Stromal cell of bone marrow (primary cell): ENCODE data around the gene HBG1.
"Not testable (repeated sequence)": the region's sequence is repeated elsewhere in the genome, so short reads cannot be mapped to it uniquely, and the experiment has no call there.

Experiments used
- DNase-seq: peaks from one replicate; pipeline ENCODE4 v3.0.0-alpha.2; 2012; ENCODE audit warnings: low read depth

HBG1 gene

DNA sequence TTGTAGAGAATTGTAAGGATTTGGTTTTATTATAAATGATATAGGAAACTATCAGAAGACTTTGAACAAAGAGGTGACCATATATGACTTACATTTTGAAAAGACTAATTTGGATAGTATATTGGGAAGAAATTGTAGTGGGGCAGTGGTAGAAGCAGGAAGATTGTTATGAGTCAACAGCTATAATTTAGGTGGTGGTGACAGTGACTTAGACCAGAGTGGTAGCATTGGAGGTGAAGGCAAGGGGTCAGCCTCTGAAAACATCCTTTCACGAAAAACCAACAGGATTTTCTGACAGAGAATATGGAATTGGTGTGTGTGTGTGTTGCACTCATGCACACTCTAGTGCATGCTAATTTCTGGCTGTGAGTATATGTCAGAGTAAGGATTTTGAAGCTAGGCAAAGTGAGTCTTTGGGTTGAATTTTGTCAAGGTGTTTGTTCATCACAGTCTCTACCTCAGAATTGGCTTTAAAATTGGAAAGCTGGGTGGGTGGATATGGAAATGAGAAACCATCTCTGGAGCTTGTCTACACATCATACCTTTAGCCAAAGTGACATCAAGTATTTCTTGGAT lies 28.2 kb upstream of the HBG1 start:
- DNase-seq = no peak

DNA sequence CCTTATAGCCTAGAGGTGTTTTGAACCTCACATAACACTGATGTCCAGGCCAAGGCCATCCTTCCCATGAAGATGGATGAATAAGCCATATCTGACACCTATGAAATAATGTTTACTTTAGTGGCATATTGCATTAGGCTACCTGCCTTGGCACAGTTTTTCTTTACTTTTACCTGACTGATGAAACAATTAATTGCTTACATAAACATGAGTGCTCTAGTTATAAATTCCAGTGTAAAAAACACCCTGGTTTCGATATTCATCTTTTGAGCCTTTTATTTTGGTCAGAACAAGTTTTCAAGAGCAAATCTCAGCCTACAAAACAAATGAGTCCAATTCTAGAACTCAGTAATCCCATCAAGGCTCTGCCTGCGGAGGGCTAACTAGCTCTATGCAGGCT lies 27.0 kb upstream of the HBG1 start:
- DNase-seq = no peak

DNA sequence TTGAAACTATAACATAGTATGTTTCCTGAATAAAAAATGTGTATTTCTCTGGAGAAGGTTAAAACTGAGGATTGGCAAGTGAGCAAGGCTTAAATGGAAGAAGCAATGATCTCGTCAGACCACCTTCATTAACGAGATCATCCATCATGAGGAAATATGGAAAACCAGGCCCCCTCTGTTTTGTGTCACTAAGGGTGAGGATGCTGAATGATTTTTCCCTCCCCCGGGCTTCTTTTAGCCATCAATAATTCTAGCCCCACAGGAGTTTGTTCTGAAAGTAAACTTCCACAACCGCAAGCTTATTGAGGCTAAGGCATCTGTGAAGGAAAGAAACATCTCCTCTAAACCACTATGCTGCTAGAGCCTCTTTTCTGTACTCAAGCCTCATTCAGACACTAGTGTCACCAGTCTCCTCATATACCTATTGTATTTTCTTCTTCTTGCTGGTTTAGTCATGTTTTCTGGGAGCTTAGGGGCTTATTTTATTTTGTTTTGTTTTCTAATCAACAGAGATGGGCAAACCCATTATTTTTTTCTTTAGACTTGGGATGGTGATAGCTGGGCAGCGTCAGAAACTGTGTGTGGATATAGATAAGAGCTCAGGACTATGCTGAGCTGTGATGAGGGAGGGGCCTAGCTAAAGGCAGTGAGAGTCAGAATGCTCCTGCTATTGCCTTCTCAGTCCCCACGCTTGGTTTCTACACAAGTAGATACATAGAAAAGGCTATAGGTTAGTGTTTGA lies 25.9 kb upstream of the HBG1 start:
- DNase-seq = no peak

DNA sequence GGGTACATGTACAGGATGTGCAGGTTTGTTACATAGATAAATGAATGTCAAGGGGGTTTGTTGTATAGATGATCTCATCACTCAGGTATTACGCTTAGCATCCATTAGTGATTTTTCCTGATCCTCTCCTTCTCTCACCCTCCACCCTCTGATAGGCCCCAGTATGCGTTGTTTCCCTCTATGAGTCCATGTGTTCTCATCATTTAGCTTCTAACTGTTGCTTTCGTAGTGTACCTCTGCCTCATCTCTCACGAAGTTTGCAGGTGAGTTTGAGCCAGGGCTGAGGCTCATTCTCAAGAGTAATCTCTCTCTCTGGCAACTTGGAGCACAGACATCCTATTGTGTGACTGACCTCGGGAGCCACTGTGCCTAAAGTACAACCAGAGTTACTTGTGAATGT lies 24.7 kb upstream of the HBG1 start:
- no peak for DNase-seq

DNA sequence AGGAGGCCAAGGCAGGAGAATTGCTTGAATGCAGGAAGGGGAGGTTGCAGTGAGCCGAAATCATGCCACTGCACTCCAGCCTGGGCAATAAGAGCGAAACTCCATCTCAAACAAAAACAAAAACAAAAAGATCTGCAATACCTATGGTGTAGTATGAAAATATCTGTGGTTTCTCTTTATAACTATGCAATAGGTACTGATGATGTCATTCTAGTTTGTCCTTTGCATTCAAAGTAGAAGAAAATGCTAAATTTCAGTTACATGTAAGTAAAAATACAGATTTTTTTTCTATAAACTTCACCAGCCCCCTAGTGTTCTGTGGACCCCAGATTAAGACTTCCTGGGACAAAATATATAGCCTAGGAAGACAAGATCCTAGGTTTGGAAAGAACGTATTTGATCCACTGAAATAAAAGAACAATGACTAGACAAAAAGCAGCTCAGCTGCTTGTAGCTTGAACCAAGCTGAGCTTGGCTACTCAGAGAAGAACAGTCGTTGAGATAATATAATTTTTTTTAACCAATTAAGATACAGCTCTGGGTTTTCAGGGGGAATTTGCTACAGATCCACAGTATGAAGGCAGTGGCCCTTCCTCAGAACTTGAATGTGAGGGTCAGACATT lies 22.8 kb upstream of the HBG1 start:
- no peak for DNase-seq

DNA sequence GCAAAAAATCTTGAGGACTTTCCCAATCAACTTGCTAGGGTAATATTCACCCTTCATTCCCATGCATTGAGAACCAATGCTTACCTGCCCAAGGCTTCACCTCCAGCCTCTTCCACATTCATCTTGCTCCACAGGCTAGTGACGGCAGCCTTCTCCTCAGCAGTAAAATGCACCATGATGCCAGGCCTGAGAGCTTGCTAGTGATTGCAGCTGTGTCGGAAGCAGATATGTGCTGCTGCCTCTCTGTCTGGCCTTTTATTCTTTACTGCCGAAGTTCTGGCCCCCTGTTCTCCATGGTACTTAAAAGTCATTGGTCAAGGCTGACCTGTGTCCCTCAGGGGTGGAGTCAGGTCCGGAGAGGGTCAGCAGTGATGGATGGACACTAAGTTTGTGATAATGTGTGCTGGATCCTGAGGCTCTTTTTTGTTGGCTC lies 20.1 kb upstream of the HBG1 start, which contains the start of gene HBE1:
Gene HBE1 (minus strand): TSS at position 231 of the 433 bp plus-strand sequence. CDS start 55 bp downstream, at position 176.
- DNase-seq = no peak

DNA sequence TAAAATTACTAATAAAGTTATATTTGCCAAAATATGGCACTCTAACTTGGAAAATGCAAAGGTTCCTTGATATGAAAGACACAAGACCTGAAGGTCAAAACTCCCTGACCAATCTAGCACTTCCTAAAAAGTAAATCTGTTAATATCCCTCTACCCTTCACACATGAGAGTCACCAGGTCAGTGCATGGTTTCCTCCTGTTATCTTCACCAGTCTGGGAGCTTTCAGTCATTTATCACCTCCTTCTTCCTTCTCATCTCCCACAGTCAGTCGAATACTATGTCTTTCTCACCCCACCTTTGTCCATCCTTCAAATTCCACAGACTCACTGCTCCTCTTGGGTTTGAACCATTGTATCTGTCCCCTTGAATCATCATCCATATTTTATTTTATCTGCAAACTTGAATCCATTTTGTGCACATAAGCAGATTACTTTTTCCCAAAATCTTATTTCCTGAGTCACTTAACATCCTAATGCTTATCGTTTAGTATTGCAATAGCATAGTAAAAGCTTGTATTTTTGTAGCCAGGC lies 17.4 kb upstream of the HBG1 start:
- DNase-seq = no peak

DNA sequence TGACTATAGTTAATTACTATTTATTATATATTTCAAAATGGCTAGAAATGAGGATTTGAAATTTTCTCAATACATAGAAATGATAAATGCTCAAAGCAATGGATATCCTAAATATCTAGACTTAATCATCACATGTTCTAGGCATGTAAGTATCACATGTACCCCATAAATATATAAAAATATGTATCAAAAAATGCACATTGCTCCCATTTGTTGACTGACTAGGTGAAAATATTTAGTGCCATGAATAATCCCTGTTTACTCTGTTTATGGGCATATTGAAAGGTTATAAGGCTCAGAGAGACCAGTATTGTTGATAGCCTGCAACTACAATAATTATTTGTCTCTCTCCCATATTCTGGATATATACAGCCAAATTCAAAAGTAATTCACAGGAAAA lies 17.0 kb upstream of the HBG1 start:
- DNase-seq = no peak

DNA sequence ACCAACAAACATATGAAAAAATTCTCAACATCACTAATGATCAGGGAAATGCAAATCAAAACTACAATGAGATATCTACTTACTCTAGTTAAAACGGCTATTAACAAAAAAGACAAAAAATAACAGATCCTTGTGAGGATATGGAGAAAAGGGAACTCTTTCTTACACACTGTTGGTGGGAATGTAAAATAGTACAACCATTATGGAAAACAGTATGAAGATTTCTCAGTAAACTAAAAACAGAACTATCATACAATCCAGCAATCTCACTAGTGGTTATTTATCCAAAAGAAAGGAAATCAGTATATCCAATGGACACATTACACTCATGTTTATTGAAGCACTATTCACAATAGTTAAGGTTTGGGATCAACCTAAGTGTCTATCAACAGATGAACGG lies 16.2 kb upstream of the HBG1 start:
- DNase-seq = no peak

DNA sequence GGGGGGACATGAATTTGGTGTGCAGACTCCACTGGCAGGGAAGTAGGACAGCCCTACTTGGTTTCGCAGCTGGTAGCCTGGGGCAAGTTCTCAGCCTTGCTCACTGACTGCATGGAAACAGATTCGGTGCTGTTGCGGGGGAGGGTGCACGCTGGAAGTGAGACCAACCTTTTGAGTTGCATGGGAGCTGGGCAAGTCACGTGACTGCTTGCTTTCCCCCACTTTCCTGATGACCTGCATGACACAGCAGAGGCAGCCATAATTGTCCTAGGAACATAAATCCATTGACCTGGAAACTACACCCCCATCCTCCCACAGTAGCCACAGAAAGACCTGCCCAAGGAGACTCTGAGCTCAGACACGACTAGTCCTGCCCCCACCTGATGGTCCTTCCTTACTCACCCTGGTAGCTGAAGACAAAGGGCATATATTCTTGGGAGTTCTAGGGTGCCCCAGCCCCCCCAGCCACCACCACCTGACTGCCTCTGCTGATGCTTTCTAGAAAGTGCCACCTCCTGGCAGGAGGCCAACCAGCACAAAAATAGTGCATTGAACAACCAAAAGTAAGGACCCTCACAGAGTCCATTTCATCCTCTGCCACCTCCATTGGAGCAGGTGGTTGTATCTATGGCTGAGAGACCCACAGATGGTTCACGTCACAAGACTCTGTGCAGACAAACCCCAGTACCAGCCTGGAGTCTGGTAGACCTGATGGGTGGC lies 9.0 kb upstream of the HBG1 start:
- no peak for DNase-seq

DNA sequence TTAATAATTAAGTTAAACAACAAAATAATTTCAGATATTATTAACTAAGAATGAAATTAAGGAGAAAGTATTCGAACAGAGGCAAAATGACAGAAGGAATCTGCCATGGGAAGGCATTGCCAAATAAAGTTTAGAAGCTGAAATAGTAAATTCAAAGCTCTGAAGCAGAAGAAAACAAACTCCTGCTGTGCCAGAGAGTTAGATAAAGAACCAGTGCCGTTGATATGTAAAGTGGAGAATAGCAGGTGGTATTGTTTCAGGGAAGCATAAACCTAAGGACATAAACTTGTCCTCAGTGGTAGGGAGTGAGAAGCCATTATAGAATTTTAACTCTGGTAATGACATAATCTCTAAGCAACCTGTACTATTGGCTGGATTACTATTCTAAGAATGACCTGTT lies 7.6 kb upstream of the HBG1 start:
- no peak for DNase-seq

DNA sequence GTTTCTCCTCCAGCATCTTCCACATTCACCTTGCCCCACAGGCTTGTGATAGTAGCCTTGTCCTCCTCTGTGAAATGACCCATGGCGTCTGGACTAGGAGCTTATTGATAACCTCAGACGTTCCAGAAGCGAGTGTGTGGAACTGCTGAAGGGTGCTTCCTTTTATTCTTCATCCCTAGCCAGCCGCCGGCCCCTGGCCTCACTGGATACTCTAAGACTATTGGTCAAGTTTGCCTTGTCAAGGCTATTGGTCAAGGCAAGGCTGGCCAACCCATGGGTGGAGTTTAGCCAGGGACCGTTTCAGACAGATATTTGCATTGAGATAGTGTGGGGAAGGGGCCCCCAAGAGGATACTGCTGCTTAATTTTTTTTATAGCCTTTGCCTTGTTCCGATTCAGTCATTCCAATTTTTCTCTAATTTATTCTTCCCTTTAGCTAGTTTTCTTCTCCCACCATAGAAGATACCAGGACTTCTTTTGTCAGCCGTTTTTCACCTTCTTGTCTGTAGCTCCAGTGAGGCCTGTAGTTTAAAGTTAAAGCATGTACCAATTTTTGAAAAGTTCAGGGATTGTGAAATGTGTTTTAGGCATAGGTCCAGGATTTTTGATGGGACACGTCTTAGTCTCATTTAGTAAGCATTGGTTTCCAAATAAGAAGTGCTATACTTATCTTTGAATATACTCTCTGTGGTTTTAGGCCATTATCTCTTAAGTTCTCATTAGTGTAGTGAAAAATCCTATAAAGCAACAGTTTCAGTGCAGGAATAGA lies 5.2 kb upstream of the HBG1 start, which contains the start of gene HBG2:
Gene HBG2 (minus strand): TSS at position 136 of the 768 bp plus-strand sequence. CDS start 53 bp downstream, at position 83.
- DNase-seq = peak; percentile 2

DNA sequence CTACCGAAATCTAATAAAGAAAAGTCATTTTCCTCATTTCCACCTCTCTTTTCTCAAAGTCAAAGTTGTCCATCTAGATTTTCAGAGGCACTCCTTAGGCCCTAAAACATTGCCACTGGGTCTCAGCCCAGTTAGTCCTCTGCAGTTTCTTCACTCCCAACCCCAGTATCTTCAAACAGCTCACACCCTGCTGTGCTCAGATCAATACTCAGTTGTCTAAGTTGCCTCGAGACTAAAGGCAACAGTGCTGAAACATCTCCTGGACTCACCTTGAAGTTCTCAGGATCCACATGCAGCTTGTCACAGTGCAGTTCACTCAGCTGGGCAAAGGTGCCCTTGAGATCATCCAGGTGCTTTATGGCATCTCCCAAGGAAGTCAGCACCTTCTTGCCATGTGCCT lies 4.4 kb upstream of the HBG1 start:
- DNase-seq = not testable (repeated sequence)

DNA sequence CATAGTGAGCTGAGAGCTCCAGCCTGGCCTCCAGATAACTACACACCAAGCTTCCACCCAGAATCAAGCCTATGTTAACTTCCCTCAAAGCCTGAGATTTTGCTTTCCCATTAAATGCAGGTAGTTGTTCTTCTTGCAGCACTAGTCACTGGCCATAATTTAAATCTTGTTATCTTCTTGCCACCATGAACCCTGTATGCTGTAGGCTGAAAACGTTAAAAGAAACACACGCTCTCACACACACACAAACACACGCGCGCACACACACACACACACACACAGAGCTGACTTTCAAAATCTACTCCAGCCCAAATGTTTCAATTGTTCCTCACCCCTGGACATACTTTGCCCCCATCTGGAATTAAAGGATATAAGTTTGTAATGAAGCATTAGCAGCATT lies 3.8 kb upstream of the HBG1 start:
- DNase-seq = not testable (repeated sequence)

DNA sequence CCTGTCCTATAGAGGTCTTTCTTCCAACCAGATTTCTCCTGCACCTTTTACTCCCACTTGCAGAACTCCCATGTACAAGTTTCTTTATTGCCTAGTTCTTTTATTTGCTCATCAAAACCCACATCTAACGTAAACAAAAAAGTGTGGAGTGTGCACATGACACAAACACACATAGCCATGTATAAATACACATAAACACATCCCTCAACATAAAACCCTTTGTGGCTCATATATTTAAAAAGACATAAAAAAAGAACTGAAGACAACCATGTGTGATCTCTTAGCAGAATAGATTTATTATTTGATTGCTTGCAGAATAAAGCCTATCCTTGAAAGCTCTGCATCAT lies 3.2 kb upstream of the HBG1 start:
- DNase-seq = no peak

DNA sequence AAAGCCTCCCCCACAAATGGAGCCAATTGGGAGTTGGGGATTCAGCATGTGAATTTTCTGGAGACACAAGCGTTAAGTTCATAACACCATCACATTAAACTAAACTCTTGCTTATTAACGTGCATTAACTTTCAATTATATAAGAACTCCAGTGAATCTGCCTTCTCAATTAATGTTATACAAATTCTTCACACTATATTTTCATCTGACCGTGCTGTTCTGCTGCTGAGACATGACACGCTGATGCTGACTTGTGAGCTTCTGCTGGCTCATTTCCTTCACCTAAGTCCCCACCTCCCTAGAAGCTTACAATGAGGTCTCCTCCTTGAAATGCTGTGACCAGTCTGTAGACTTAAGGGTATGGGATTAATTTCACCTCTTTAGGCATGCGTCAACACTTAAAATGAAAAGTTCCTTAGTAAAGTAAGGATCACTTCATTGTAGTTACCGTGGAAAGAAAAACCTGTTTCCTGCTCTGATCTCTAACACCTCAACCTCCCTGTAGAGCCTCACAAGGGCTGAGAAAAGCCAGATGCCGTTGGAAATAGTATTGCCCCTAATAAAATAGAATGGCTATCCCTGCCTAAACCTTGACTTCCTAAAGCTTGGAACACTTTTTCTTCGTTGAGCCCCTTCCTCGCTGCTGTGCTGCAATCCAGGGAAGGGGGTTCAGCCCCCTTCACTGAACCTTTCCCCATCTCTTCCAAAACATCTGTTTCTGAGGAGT lies 2.7 kb upstream of the HBG1 start:
- DNase-seq = no peak

DNA sequence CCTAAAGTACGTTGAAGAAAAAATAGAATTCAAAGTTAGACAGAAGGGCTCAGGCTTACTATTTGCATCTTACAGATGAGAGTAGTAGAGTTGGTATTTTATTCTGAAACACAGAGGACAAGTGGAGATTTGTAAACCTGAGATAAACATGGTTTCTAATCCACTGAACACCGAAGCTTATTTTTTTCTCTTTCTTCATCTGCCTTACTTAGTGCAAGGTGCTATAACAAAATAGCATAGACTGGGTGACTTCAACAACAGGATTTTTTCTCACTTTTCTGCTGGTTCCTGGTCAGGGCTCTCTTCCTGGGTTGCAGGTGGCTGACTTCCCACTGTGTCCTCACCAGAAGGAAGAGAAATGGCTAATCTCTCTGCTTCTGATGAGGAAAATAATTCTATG lies 2.1 kb upstream of the HBG1 start:
- no peak for DNase-seq

DNA sequence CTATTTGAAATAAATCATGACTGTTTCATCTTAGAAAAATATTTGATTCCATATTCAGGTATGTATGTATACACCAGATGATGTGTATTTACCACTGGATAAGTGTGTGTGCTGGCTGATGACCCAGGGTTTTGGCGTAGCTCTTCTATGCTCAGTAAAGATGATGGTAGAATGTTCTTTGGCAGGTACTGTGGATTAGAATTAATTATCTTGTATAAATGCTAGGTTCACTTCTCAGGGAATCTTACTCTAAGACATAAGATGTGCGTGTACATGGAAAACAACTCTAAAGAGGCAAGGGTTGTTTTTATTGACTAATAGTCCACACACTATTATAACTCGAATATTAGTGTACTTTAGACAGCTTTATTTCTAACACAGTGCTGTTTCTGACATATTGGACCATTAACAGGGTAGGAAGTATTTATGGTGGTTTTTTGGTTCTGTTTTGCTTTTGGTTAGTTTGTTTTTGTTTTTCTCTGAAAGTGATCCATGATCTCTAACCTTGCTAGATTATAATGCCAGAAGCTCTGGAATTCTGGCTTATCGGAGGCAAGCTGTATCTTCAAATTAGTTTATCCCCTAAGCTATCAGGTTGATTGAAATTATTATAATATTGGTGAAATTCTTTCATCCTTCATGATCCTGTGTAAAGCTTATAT lies 1.0 kb upstream of the HBG1 start:
- DNase-seq = no peak

DNA sequence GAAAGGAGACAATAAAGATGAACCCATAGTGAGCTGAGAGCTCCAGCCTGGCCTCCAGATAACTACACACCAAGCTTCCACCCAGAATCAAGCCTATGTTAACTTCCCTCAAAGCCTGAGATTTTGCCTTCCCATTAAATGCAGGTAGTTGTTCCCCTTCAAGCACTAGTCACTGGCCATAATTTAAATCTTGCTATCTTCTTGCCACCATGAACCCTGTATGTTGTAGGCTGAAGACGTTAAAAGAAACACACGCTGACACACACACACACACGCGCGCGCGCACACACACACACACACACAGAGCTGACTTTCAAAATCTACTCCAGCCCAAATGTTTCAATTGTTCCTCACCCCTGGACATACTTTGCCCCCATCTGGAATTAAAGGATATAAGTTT lies 1.2 kb downstream of the HBG1 start:
- DNase-seq = not testable (repeated sequence)

DNA sequence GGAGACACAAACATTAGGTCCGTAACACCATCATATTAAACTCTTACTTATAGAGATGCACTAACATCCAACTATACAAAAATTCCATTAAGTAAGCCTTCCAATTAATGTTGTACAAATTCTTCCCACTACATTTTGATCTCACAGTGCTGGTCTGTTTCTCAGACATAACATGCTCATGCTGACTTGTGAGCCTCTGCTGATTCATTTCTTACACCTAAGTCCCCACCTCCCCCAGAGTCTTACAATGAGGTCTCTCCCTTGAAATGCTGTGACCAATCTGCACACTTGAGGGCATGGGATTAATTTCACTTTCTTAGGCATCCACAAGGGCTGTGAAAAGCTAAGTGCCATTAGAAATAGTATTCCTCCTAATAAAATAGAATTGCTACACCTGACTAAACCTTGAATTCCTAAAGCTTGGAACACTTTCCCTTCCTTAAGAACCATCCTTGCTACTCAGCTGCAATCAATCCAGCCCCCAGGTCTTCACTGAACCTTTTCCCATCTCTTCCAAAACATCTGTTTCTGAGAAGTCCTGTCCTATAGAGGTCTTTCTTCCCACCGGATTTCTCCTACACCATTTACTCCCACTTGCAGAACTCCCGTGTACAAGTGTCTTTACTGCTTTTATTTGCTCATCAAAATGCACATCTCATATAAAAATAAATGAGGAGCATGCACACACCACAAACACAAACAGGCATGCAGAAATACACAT lies 2.0 kb downstream of the HBG1 start:
- no peak for DNase-seq
